Measurements from ENCODE around the gene CAMK2B.

Gene CAMK2B

GRCh38 chr7:44225566-44226395 lies 99.6 kb downstream of the CAMK2B start:
- DNase-seq = no peak

GRCh38 chr7:44224974-44225565 lies 100.3 kb downstream of the CAMK2B start:
- DNase-seq = no peak

GRCh38 chr7:44224080-44224973 lies 101.1 kb downstream of the CAMK2B start:
- no peak for DNase-seq

- DNase-seq = no peak
Measured at GRCh38 chr7:44223362-44224079, 101.9 kb downstream of the CAMK2B start.

- no peak for DNase-seq
Measured at GRCh38 chr7:44222776-44223261, 102.6 kb downstream of the CAMK2B start.

GRCh38 chr7:44222074-44222473 lies 103.3 kb downstream of the CAMK2B start:
- no peak for DNase-seq

- no peak for DNase-seq
Measured at GRCh38 chr7:44221231-44221791, 104.1 kb downstream of the CAMK2B start.

GRCh38 chr7:44220358-44221112 lies 104.9 kb downstream of the CAMK2B start:
- DNase-seq = no peak

- DNase-seq = no peak
Measured at GRCh38 chr7:44220046-44220357, 105.4 kb downstream of the CAMK2B start.

GRCh38 chr7:44219371-44220045 lies 105.9 kb downstream of the CAMK2B start:
- DNase-seq = no peak

- no peak for DNase-seq
Measured at GRCh38 chr7:44218418-44219201, 106.8 kb downstream of the CAMK2B start.

GRCh38 chr7:44217852-44218402 lies 107.5 kb downstream of the CAMK2B start:
- DNase-seq = no peak

- DNase-seq = no peak
Measured at GRCh38 chr7:44217223-44217714, 108.1 kb downstream of the CAMK2B start.

- no peak for DNase-seq
Measured at GRCh38 chr7:44216521-44217222, 108.7 kb downstream of the CAMK2B start.

GRCh38 chr7:44216019-44216418 lies 109.4 kb downstream of the CAMK2B start:
- no peak for DNase-seq

GRCh38 chr7:44215531-44215930 lies 109.9 kb downstream of the CAMK2B start:
- DNase-seq = no peak

GRCh38 chr7:44213877-44214388 lies 111.5 kb downstream of the CAMK2B start:
- DNase-seq = no peak

GRCh38 chr7:44213206-44213876 lies 112.1 kb downstream of the CAMK2B start:
- no peak for DNase-seq
